GM23338 (cell line): Measurements from ENCODE around the gene MARCKS. TPM values are rescaled to one million over a fixed set of nuclear protein-coding genes. Genes with fewer than 3 reads are reported as not detected.

Experiments
- ATAC-seq: fragments of 200-7000 bp; cut with Tn5 transposase; 3 replicates; pipeline ENCODE4 v1.9.1; 2020
- DNase-seq: peaks from one replicate; pipeline ENCODE4 v3.0.0-alpha.2; 2015; ENCODE audit warnings: low spot score
- H2AFZ ChIP-seq: fragments of 200-600 bp; sonication (generic); 2 replicates; pipeline ENCODE4 v1.8.0; 2016; ENCODE audit warnings: antibody characterized with exemption, mild to moderate bottlenecking, moderate library complexity
- H3F3A ChIP-seq: fragments of 200-600 bp; sonication (generic); replicated peaks from 2 replicates; pipeline ENCODE4 v1.8.0; 2017; ENCODE audit warnings: antibody characterized with exemption, mixed run types, low read depth
- H3K27ac ChIP-seq: fragments of 200-600 bp; sonication (generic); 2 replicates; pipeline ENCODE4 v1.6.1; 2016; ENCODE audit warnings: low read depth
- H3K27me3 ChIP-seq: fragments of 200-600 bp; sonication (generic); 2 replicates; pipeline ENCODE4 v1.8.0; 2016; ENCODE audit warnings: mild to moderate bottlenecking, mixed run types, moderate library complexity; ENCODE audit not compliant: insufficient read depth
- H3K36me3 ChIP-seq: fragments of 200-600 bp; sonication (generic); 2 replicates; pipeline ENCODE4 v1.8.0; 2016; ENCODE audit warnings: mild to moderate bottlenecking; ENCODE audit not compliant: insufficient read depth
- H3K4me1 ChIP-seq: fragments of 200-600 bp; sonication (generic); 2 replicates; pipeline ENCODE4 v1.8.0; 2016; ENCODE audit warnings: mild to moderate bottlenecking, moderate library complexity; ENCODE audit not compliant: insufficient read depth
- H3K4me2 ChIP-seq: fragments of 200-600 bp; sonication (generic); 2 replicates; pipeline ENCODE4 v1.7.1; 2017; ENCODE audit warnings: mixed run types
- H3K4me3 ChIP-seq: fragments of 200-600 bp; sonication (generic); 2 replicates; pipeline ENCODE4 v1.6.1; 2016; ENCODE audit warnings: mixed run types
- H3K79me2 ChIP-seq: fragments of 200-600 bp; sonication (generic); replicated peaks from 2 replicates; pipeline ENCODE4 v1.8.0; 2017; ENCODE audit warnings: mild to moderate bottlenecking; ENCODE audit not compliant: insufficient read depth
- H3K9me2 ChIP-seq: fragments of 200-600 bp; sonication (generic); 2 replicates; pipeline ENCODE4 v1.8.0; 2017; ENCODE audit not compliant: insufficient read depth
- H4K20me1 ChIP-seq: fragments of 200-600 bp; sonication (generic); replicated peaks from 2 replicates; pipeline ENCODE4 v1.8.0; 2017; ENCODE audit warnings: mild to moderate bottlenecking; ENCODE audit not compliant: insufficient read depth
- H3K27ac Mint-ChIP-seq: 2 replicates; pipeline ENCODE4 v1.8.0; 2020; ENCODE audit warnings: inconsistent platforms, mild to moderate bottlenecking, moderate library complexity, mixed read lengths
- H3K27me3 Mint-ChIP-seq: 3 replicates; pipeline ENCODE4 v1.8.0; 2022; ENCODE audit warnings: low read depth, mild to moderate bottlenecking, moderate library complexity, mixed read lengths, inconsistent platforms; ENCODE audit not compliant: insufficient read depth, poor library complexity
- H3K36me3 Mint-ChIP-seq: 3 replicates; pipeline ENCODE4 v1.8.0; 2021; ENCODE audit warnings: low read depth, mild to moderate bottlenecking, inconsistent platforms, moderate library complexity, mixed read lengths
- H3K4me1 Mint-ChIP-seq: 3 replicates; pipeline ENCODE4 v1.8.0; 2020; ENCODE audit warnings: mild to moderate bottlenecking, inconsistent platforms, mixed read lengths
- H3K4me3 Mint-ChIP-seq: 3 replicates; pipeline ENCODE4 v1.8.0; 2021; ENCODE audit warnings: moderate library complexity, mild to moderate bottlenecking, inconsistent platforms, mixed read lengths
- H3K9me3 Mint-ChIP-seq: 3 replicates; pipeline ENCODE4 v1.8.0; 2020; ENCODE audit warnings: moderate library complexity, mild to moderate bottlenecking, inconsistent platforms, mixed read lengths
- CREB1 ChIP-seq: fragments of 250-450 bp; sonication (Bioruptor Pico); IDR thresholded peaks from 2 replicates; pipeline ENCODE4 v1.5.0; 2020; ENCODE audit warnings: low read depth, mild to moderate bottlenecking, moderate library complexity
- EZH2 ChIP-seq: fragments of 200-600 bp; sonication (generic); IDR thresholded peaks from one replicate; pipeline ENCODE4 v1.8.0; 2017; ENCODE audit warnings: antibody characterized with exemption, mild to moderate bottlenecking, low read depth; ENCODE audit not compliant: unreplicated experiment
- EZH2phosphoT487 ChIP-seq: fragments of 200-600 bp; sonication (generic); IDR thresholded peaks from one replicate; pipeline ENCODE4 v1.8.1; 2018; ENCODE audit warnings: antibody characterized with exemption; ENCODE audit not compliant: unreplicated experiment
- JUNB ChIP-seq: IDR thresholded peaks from one replicate; pipeline ENCODE4 v1.6.1; 2016; ENCODE audit warnings: antibody characterized with exemption; ENCODE audit not compliant: unreplicated experiment
- NANOG ChIP-seq: IDR thresholded peaks from 2 replicates; pipeline ENCODE4 v1.6.1; 2016; ENCODE audit warnings: antibody characterized with exemption, borderline replicate concordance
- POLR2AphosphoS5 ChIP-seq: IDR thresholded peaks from 2 replicates; pipeline ENCODE4 v1.6.1; 2016; ENCODE audit warnings: antibody characterized with exemption, low read depth
- STAT1 ChIP-seq: IDR thresholded peaks from one replicate; pipeline ENCODE4 v1.6.1; 2016; ENCODE audit warnings: antibody characterized with exemption; ENCODE audit not compliant: unreplicated experiment
- ZNF114 ChIP-seq: fragments of 250-450 bp; sonication (Bioruptor Pico); IDR thresholded peaks from 2 replicates; pipeline ENCODE4 v1.5.0; 2020; ENCODE audit warnings: mild to moderate bottlenecking, moderate library complexity
- ZNF331 ChIP-seq: fragments of 250-450 bp; sonication (Bioruptor Pico); IDR thresholded peaks from 2 replicates; pipeline ENCODE4 v1.5.0; 2020; ENCODE audit warnings: low read depth, mild to moderate bottlenecking, moderate library complexity
- polyA plus RNA-seq: library from polyadenylated mRNA; unstranded; fragments of >200 nt; fragmentation: Nextera tagmentation; extraction: Ambion mirVana; gene quantifications from 2 replicates; pipeline ENCODE4 v1.2.1, GENCODE V29; 2016
- total RNA-seq: library from RNA; depleted of rRNA; stranded (reverse); fragments of >200 nt; shearing (Covaris generic); gene quantifications from 2 replicates; pipeline ENCODE4 v1.2.3, GENCODE V29; 2014
- TF ChIP-seq, protein P1 (sequence below), 2 experiments: fragments of 200-600 bp in 1 of 2; sonication (generic) in 1 of 2; conservative IDR thresholded peaks; 2 replicates each; pipeline versions ENCODE4 v1.5.1 to v1.6.1; 2016 to 2017; ENCODE audit warnings: antibody characterized with exemption in 2 of 2, low read depth in 2 of 2, mild to moderate bottlenecking in 2 of 2, moderate library complexity in 1 of 2
- TF ChIP-seq, protein P2 (sequence below): fragments of 250-450 bp; sonication (Bioruptor Pico); IDR thresholded peaks from 2 replicates; pipeline ENCODE4 v1.5.0; 2020; ENCODE audit warnings: mild to moderate bottlenecking, moderate library complexity
- TF ChIP-seq, protein P3 (sequence below): IDR thresholded peaks from 2 replicates; pipeline ENCODE4 v1.6.1; 2016; ENCODE audit warnings: antibody characterized with exemption
- TF ChIP-seq, protein P4 (sequence below): IDR thresholded peaks from one replicate; pipeline ENCODE4 v1.6.1; 2018; ENCODE audit warnings: antibody characterized with exemption; ENCODE audit not compliant: unreplicated experiment

MARCKS gene
- total and polyA plus RNA-seq, 2 experiments from 2014 or later = 71.5 to 85.9 TPM

DNA sequence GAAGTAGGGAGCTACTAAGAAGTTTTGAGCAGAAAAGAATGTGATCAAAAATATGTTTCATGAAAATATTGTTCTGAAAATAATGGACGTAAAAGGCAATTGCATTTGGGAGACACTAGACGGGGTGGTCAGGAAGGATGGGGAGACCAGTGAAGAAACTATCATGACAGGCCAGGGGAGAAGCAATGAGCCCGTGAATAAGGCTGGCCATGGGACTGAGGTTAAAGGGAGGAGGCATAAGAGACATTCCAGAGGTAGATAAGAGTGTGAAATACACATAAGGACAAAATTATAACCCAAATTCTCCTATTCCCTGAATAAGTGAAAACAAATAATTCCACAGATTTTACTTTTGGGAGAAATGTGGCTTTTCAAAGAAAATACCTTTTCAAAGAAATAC is 51.7 kb downstream of the MARCKS start:
- H3K4me1 Mint-ChIP-seq = peaks cover 2% of the 10 kb centered on the region; the same call in 1 of the 3 replicates
- H3K9me2 ChIP-seq = no peaks in the 10 kb centered on the region; the same call in 1 of the 2 replicates
- H3K36me3 ChIP-seq = no peaks in the 10 kb centered on the region
- TF ChIP-seq, protein P1, sequence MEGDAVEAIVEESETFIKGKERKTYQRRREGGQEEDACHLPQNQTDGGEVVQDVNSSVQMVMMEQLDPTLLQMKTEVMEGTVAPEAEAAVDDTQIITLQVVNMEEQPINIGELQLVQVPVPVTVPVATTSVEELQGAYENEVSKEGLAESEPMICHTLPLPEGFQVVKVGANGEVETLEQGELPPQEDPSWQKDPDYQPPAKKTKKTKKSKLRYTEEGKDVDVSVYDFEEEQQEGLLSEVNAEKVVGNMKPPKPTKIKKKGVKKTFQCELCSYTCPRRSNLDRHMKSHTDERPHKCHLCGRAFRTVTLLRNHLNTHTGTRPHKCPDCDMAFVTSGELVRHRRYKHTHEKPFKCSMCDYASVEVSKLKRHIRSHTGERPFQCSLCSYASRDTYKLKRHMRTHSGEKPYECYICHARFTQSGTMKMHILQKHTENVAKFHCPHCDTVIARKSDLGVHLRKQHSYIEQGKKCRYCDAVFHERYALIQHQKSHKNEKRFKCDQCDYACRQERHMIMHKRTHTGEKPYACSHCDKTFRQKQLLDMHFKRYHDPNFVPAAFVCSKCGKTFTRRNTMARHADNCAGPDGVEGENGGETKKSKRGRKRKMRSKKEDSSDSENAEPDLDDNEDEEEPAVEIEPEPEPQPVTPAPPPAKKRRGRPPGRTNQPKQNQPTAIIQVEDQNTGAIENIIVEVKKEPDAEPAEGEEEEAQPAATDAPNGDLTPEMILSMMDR (conservative IDR thresholded peaks at IDR 0.05; ENCODE audit: low read depth in 2 of 2) = no peak
- no peak for TF ChIP-seq EZH2
- TF ChIP-seq STAT1 = no peak
- TF ChIP-seq, protein P2, sequence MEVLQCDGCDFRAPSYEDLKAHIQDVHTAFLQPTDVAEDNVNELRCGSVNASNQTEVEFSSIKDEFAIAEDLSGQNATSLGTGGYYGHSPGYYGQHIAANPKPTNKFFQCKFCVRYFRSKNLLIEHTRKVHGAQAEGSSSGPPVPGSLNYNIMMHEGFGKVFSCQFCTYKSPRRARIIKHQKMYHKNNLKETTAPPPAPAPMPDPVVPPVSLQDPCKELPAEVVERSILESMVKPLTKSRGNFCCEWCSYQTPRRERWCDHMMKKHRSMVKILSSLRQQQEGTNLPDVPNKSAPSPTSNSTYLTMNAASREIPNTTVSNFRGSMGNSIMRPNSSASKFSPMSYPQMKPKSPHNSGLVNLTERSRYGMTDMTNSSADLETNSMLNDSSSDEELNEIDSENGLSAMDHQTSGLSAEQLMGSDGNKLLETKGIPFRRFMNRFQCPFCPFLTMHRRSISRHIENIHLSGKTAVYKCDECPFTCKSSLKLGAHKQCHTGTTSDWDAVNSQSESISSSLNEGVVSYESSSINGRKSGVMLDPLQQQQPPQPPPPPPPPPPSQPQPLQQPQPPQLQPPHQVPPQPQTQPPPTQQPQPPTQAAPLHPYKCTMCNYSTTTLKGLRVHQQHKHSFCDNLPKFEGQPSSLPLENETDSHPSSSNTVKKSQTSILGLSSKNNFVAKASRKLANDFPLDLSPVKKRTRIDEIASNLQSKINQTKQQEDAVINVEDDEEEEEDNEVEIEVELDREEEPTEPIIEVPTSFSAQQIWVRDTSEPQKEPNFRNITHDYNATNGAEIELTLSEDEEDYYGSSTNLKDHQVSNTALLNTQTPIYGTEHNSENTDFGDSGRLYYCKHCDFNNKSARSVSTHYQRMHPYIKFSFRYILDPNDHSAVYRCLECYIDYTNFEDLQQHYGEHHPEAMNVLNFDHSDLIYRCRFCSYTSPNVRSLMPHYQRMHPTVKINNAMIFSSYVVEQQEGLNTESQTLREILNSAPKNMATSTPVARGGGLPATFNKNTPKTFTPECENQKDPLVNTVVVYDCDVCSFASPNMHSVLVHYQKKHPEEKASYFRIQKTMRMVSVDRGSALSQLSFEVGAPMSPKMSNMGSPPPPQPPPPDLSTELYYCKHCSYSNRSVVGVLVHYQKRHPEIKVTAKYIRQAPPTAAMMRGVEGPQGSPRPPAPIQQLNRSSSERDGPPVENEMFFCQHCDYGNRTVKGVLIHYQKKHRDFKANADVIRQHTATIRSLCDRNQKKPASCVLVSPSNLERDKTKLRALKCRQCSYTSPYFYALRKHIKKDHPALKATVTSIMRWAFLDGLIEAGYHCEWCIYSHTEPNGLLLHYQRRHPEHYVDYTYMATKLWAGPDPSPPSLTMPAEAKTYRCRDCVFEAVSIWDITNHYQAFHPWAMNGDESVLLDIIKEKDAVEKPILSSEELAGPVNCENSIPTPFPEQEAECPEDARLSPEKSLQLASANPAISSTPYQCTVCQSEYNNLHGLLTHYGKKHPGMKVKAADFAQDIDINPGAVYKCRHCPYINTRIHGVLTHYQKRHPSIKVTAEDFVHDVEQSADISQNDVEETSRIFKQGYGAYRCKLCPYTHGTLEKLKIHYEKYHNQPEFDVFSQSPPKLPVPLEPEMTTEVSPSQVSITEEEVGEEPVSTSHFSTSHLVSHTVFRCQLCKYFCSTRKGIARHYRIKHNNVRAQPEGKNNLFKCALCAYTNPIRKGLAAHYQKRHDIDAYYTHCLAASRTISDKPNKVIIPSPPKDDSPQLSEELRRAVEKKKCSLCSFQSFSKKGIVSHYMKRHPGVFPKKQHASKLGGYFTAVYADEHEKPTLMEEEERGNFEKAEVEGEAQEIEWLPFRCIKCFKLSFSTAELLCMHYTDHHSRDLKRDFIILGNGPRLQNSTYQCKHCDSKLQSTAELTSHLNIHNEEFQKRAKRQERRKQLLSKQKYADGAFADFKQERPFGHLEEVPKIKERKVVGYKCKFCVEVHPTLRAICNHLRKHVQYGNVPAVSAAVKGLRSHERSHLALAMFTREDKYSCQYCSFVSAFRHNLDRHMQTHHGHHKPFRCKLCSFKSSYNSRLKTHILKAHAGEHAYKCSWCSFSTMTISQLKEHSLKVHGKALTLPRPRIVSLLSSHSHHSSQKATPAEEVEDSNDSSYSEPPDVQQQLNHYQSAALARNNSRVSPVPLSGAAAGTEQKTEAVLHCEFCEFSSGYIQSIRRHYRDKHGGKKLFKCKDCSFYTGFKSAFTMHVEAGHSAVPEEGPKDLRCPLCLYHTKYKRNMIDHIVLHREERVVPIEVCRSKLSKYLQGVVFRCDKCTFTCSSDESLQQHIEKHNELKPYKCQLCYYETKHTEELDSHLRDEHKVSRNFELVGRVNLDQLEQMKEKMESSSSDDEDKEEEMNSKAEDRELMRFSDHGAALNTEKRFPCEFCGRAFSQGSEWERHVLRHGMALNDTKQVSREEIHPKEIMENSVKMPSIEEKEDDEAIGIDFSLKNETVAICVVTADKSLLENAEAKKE (CRISPR knock-in tag) = no peak
- no peak for TF ChIP-seq ZNF114 (CRISPR knock-in tag)
- no peak for TF ChIP-seq POLR2AphosphoS5
- TF ChIP-seq, protein P3, sequence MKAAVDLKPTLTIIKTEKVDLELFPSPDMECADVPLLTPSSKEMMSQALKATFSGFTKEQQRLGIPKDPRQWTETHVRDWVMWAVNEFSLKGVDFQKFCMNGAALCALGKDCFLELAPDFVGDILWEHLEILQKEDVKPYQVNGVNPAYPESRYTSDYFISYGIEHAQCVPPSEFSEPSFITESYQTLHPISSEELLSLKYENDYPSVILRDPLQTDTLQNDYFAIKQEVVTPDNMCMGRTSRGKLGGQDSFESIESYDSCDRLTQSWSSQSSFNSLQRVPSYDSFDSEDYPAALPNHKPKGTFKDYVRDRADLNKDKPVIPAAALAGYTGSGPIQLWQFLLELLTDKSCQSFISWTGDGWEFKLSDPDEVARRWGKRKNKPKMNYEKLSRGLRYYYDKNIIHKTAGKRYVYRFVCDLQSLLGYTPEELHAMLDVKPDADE = no peak
- TF ChIP-seq, protein P4, sequence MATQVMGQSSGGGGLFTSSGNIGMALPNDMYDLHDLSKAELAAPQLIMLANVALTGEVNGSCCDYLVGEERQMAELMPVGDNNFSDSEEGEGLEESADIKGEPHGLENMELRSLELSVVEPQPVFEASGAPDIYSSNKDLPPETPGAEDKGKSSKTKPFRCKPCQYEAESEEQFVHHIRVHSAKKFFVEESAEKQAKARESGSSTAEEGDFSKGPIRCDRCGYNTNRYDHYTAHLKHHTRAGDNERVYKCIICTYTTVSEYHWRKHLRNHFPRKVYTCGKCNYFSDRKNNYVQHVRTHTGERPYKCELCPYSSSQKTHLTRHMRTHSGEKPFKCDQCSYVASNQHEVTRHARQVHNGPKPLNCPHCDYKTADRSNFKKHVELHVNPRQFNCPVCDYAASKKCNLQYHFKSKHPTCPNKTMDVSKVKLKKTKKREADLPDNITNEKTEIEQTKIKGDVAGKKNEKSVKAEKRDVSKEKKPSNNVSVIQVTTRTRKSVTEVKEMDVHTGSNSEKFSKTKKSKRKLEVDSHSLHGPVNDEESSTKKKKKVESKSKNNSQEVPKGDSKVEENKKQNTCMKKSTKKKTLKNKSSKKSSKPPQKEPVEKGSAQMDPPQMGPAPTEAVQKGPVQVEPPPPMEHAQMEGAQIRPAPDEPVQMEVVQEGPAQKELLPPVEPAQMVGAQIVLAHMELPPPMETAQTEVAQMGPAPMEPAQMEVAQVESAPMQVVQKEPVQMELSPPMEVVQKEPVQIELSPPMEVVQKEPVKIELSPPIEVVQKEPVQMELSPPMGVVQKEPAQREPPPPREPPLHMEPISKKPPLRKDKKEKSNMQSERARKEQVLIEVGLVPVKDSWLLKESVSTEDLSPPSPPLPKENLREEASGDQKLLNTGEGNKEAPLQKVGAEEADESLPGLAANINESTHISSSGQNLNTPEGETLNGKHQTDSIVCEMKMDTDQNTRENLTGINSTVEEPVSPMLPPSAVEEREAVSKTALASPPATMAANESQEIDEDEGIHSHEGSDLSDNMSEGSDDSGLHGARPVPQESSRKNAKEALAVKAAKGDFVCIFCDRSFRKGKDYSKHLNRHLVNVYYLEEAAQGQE = no peak
- no peak for TF ChIP-seq EZH2phosphoT487
- no peak for TF ChIP-seq NANOG
- no peak for TF ChIP-seq ZNF331 (CRISPR knock-in tag)
- no peak for TF ChIP-seq CREB1 (CRISPR knock-in tag)
- no peak for TF ChIP-seq JUNB
- DNase-seq = no peak
- H3K4me3 ChIP-seq = no peak overlapping the region
- no peaks in the 10 kb centered on the region for H3K27me3 Mint-ChIP-seq
- no peaks in the 10 kb centered on the region for H4K20me1 ChIP-seq
- H3K79me2 ChIP-seq = no peaks in the 10 kb centered on the region
- no peak overlapping the region for H2AFZ ChIP-seq
- H3K27ac Mint-ChIP-seq = no peak overlapping the region
- no peaks in the 10 kb centered on the region; the same call in 2 of the 3 replicates for H3K9me3 Mint-ChIP-seq
- H3K27me3 ChIP-seq = no peaks in the 10 kb centered on the region
- H3K4me3 Mint-ChIP-seq = no peak overlapping the region
- H3K36me3 Mint-ChIP-seq = no peaks in the 10 kb centered on the region
- ATAC-seq = no peak
- no peak overlapping the region for H3K4me2 ChIP-seq
- H3K4me1 ChIP-seq = no peaks in the 10 kb centered on the region
- no peak overlapping the region for H3K27ac ChIP-seq
- H3F3A ChIP-seq = no peaks in the 10 kb centered on the region
